Suprapubic skin (tissue), 4 donors: ENCODE data around the gene SPACA4. TPM values are rescaled to one million over a fixed set of nuclear protein-coding genes. Genes with fewer than 3 reads are reported as not detected.

ENCODE experiments used
- DNase-seq, 2 donors: peaks; one replicate each; pipeline ENCODE4 v3.0.0-alpha.2; 2019; ENCODE audit warnings: low spot score in 2 of 2
- H3K27ac ChIP-seq: fragments of 200-600 bp; sonication (generic); one replicate; pipeline ENCODE4 v1.5.1; 2019
- H3K27me3 ChIP-seq: fragments of 200-600 bp; sonication (generic); one replicate; pipeline ENCODE4 v1.5.1; 2019
- H3K36me3 ChIP-seq: fragments of 200-600 bp; sonication (generic); one replicate; pipeline ENCODE4 v1.5.1; 2019
- H3K4me1 ChIP-seq: fragments of 200-600 bp; sonication (generic); one replicate; pipeline ENCODE4 v1.5.1; 2019
- H3K4me3 ChIP-seq: fragments of 200-600 bp; sonication (generic); one replicate; pipeline ENCODE4 v1.5.1; 2019; ENCODE audit warnings: mild to moderate bottlenecking
- H3K9me3 ChIP-seq: fragments of 200-600 bp; sonication (generic); one replicate; pipeline ENCODE4 v1.5.1; 2019
- EP300 ChIP-seq: sonication (generic); formaldehyde crosslinking; IDR thresholded peaks from one replicate; pipeline ENCODE4 v1.6.1; 2017; ENCODE audit warnings: antibody characterized with exemption
- POLR2A ChIP-seq, 2 donors: fragments of 450-650 bp; IDR thresholded peaks; one replicate each; pipeline ENCODE4 v1.6.1; 2017; ENCODE audit warnings: antibody characterized with exemption in 2 of 2, mild to moderate bottlenecking in 2 of 2, moderate library complexity in 2 of 2
- POLR2AphosphoS5 ChIP-seq, 3 donors: sonication (generic); formaldehyde crosslinking; IDR thresholded peaks; one replicate each; pipeline ENCODE4 v1.6.1; 2017; ENCODE audit warnings: antibody characterized with exemption in 3 of 3
- WGBS: methylation state at CpG from one replicate; pipeline ENCODE4 v1.1.5; 2018; 5-methylcytosine and 5-hydroxymethylcytosine counted together
- total RNA-seq, 4 donors: library from RNA; depleted of rRNA; stranded (reverse); fragments of >200 nt; gene quantifications; one replicate each; pipeline ENCODE4 v1.1.0, GENCODE V29; 2016
- TF ChIP-seq, protein P1 (sequence below), 2 donors: fragments of 200-600 bp in 1 of 2; fragments of 450-650 bp in 1 of 2; sonication (generic) in 1 of 2; IDR thresholded peaks; one replicate each; pipeline ENCODE4 v1.5.1; 2016 to 2019; ENCODE audit warnings: antibody characterized with exemption in 2 of 2, mild to moderate bottlenecking in 1 of 2, moderate library complexity in 1 of 2

Gene SPACA4
- total RNA-seq, 4 donors from 2014 or later: 2.1 to 3.6 (median 2.8) TPM

DNA sequence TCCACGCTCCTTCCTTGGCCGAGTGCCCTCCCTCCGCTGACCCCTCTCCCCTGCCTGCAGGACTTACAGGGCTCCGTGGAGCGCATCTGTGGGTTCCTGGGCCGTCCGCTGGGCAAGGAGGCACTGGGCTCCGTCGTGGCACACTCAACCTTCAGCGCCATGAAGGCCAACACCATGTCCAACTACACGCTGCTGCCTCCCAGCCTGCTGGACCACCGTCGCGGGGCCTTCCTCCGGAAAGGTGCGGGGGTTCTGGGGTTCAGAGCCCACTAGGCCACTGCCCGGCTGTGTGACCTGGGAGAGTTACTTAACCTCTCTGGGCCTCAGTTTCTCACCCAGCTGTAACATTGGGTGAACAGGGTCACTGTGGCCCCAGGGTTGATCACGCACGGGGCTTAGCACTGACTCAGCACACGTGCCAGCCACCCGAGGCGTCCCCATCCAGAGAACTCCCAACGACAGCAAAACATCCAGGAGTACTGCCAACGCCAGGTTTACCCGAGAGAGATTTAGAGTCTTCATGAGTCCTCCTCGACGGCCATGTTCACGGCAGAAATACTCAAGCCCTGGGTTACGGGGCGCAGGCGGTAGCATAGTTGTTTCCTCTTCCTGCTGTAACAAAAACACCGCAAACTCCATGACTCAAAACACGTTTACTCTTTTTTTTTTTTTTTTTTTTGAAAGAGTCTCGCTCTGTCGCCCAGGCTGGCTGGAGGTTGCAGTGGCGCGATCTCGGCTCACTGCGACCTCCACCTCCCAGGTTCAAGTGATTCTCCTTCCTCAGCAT is 9.7 kb upstream of the SPACA4 start:
- H3K36me3 ChIP-seq: no peaks in the 10 kb centered on the region
- H3K4me3 ChIP-seq: no peak overlapping the region
- H3K27ac ChIP-seq: no peak overlapping the region
- H3K4me1 ChIP-seq: no peaks in the 10 kb centered on the region
- H3K27me3 ChIP-seq: peaks cover 10% of the 10 kb centered on the region
- H3K9me3 ChIP-seq: no peaks in the 10 kb centered on the region
- TF ChIP-seq POLR2A (IDR thresholded peaks at IDR 0.05) (no peak), POLR2AphosphoS5 (IDR thresholded peaks at IDR 0.05) (no peak), EP300 (no peak)
- TF ChIP-seq, protein P1, sequence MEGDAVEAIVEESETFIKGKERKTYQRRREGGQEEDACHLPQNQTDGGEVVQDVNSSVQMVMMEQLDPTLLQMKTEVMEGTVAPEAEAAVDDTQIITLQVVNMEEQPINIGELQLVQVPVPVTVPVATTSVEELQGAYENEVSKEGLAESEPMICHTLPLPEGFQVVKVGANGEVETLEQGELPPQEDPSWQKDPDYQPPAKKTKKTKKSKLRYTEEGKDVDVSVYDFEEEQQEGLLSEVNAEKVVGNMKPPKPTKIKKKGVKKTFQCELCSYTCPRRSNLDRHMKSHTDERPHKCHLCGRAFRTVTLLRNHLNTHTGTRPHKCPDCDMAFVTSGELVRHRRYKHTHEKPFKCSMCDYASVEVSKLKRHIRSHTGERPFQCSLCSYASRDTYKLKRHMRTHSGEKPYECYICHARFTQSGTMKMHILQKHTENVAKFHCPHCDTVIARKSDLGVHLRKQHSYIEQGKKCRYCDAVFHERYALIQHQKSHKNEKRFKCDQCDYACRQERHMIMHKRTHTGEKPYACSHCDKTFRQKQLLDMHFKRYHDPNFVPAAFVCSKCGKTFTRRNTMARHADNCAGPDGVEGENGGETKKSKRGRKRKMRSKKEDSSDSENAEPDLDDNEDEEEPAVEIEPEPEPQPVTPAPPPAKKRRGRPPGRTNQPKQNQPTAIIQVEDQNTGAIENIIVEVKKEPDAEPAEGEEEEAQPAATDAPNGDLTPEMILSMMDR (IDR thresholded peaks at IDR 0.05): no peak
- DNase-seq: no peak
- 79% methylated on average over 32 of the region's 39 CpGs for WGBS

DNA sequence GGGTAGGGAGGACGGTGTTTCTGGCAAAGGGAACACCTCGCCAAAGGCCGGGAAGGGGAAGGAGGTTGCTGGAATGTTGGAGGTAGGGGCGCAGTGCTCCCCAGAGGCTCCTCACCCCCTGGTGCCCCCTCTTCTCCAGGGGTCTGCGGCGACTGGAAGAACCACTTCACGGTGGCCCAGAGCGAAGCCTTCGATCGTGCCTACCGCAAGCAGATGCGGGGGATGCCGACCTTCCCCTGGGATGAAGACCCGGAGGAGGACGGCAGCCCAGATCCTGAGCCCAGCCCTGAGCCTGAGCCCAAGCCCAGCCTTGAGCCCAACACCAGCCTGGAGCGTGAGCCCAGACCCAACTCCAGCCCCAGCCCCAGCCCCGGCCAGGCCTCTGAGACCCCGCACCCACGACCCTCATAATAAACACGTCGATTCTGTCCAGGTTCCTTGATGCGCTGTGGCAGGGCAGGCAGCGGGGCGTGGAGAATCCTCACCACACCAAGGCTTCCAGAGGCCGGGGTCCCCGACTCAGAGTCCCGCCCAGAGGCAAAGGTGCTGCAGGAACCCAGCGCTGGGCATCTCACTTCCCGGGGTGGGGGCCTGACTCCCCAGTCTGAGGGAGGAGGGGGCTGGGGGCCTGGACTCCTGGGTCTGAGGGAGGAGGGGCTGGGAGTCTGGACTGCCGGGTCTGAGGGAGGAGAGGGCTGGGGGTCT is 7.4 kb upstream of the SPACA4 start:
- H3K4me3 ChIP-seq: no peak overlapping the region
- no peak for DNase-seq
- TF ChIP-seq, protein P1 (IDR thresholded peaks at IDR 0.05): no peak
- no peak for TF ChIP-seq EP300
- no peak for TF ChIP-seq POLR2A (IDR thresholded peaks at IDR 0.05)
- TF ChIP-seq POLR2AphosphoS5 (IDR thresholded peaks at IDR 0.05): no peak
- no peaks in the 10 kb centered on the region for H3K9me3 ChIP-seq
- H3K36me3 ChIP-seq: no peaks in the 10 kb centered on the region
- peaks cover 10% of the 10 kb centered on the region for H3K27me3 ChIP-seq
- WGBS: 57% methylated on average over 28 of the region's 30 CpGs
- H3K27ac ChIP-seq: no peak overlapping the region
- no peaks in the 10 kb centered on the region for H3K4me1 ChIP-seq

DNA sequence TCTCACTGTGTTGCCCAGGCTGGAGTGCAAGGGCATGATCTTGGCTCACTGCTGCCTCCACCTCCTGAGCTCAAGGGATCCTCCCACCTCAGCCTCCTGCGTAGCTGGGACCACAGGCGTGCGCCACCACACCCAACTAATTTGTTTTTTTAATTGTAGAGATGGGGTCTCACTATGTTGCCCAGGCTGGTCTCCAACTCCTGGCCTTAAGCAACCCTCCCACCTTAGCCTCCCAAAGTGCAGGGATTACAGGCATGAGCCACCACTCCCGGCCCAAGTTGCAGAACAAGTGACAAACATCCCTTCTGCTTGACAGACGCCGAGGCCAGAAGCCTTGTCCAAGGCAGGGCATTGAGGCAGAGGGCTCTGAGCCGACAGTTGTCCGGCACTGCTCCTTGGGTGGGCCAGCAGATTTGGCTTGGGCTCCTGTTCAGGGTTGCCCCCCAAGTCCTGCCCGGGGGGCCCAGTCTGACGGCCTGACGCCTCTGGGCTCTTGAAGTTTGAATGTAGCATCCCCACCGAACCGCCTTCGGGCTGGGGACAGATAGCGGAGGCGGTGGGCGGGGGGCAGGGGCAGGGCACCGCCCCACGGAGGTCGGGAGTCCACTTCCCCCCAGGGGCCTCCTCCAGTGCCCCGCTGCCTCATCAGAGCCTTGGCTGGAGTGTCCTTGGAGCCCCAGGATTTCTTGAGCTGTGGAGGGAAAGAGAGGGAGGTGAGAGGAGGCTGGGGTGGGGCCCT is 5.7 kb upstream of the SPACA4 start:
- no peak for TF ChIP-seq POLR2AphosphoS5 (IDR thresholded peaks at IDR 0.05)
- TF ChIP-seq, protein P1 (IDR thresholded peaks at IDR 0.05): no peak
- no peak for TF ChIP-seq EP300
- no peak for TF ChIP-seq POLR2A (IDR thresholded peaks at IDR 0.05)
- 72% methylated on average over 15 of the region's 21 CpGs for WGBS
- no peaks in the 10 kb centered on the region for H3K36me3 ChIP-seq
- no peak for DNase-seq
- no peaks in the 10 kb centered on the region for H3K9me3 ChIP-seq
- no peaks in the 10 kb centered on the region for H3K4me1 ChIP-seq
- H3K27ac ChIP-seq: no peak overlapping the region
- H3K4me3 ChIP-seq: no peak overlapping the region
- peaks cover 10% of the 10 kb centered on the region for H3K27me3 ChIP-seq

DNA sequence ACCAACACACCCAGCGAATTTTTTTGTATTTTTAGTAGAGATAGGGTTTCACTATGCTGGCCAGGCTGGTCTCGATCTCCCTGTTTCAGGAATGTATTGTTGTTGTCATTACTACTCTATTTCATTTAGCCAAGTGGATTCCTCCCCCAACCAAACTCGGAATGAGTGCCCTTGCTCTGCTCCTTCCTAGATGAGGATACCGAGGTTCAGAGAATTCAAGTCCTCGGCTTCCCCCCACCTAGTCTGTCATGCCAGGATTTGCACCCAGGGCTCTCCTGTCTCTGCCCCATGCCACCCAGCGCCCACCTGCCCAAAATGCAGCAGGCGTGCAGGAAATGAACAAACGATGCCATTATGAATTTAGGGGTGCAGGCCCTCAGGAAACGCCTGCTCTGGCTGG is 3.5 kb upstream of the SPACA4 start:
- H3K9me3 ChIP-seq: no peaks in the 10 kb centered on the region
- no peaks in the 10 kb centered on the region for H3K4me1 ChIP-seq
- no peak for TF ChIP-seq POLR2AphosphoS5 (IDR thresholded peaks at IDR 0.05)
- TF ChIP-seq POLR2A (IDR thresholded peaks at IDR 0.05): no peak
- TF ChIP-seq, protein P1 (IDR thresholded peaks at IDR 0.05): no peak
- no peak for TF ChIP-seq EP300
- WGBS: 91% methylated on average over 8 of the region's 9 CpGs
- H3K27me3 ChIP-seq: peaks cover 10% of the 10 kb centered on the region
- no peaks in the 10 kb centered on the region for H3K36me3 ChIP-seq
- H3K27ac ChIP-seq: no peak overlapping the region
- no peak for DNase-seq
- H3K4me3 ChIP-seq: no peak overlapping the region

DNA sequence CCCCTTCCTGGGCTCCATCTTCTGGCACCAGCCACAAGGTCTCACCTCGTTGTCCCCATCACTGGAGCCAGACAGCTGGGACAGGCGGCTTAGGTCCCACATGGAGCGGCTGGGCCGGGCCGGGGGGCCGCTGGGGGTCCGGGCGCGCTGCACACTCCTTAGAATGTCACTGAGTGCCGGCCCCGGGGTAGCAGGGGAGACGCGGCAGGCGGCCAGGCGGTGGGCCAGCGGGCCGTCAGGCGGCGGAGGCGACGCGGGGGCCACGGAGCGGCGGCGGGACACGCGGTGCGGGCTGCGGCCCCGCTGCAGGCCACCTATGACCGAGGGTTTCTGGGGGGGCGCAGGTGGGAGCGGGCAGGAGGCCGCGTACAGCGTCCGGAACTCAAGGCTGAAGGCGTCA is 3.1 kb upstream of the SPACA4 start:
- Histone ChIP-seq H3K9me3 (no peaks in the 10 kb centered on the region), H3K36me3 (no peaks in the 10 kb centered on the region), H3K27me3 (peaks cover 8% of the 10 kb centered on the region), H3K4me3 (no peak overlapping the region), H3K4me1 (no peaks in the 10 kb centered on the region), H3K27ac (no peak overlapping the region)
- DNase-seq: no peak
- 94% methylated on average over 17 of the region's 39 CpGs for WGBS
- TF ChIP-seq EP300 (no peak), POLR2AphosphoS5 (IDR thresholded peaks at IDR 0.05) (no peak), POLR2A (IDR thresholded peaks at IDR 0.05) (no peak)
- TF ChIP-seq, protein P1 (IDR thresholded peaks at IDR 0.05): no peak
